ENCODE data around the gene MYEOV.

Gene MYEOV

GRCh38 chr11:69265911-69266510 is 27.9 kb upstream of the MYEOV start:
- no peak for DNase-seq (ENCODE audit: low read depth)

- DNase-seq (ENCODE audit: low read depth) = no peak
Observed at GRCh38 chr11:69267395-69267805, 26.6 kb upstream of the MYEOV start.

- no peak for DNase-seq (ENCODE audit: low read depth)
Observed at GRCh38 chr11:69268911-69269310, 25.0 kb upstream of the MYEOV start.

DNA sequence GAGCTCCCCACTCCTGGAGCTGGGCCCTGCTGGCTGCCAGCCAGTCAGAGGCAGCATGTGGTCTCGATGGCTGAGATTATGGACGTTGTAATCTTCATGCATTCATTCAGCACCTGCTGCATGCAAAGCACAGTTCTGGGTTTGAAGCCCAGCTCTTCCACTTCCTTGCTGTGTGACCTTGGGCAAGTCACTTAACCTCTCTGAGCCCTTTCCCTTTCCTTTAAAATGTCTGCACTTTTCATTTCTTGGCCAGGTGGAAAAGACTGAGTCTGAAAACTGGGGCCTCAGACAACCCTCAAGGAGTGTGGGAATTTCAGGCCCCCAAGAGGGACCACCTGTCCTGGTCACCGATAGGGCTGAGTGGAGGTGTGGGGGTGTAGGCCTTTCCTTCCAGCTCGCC is 24.6 kb upstream of the MYEOV start:
- DNase-seq (ENCODE audit: low read depth) = no peak

GRCh38 chr11:69269926-69270697 is 23.8 kb upstream of the MYEOV start:
- no peak for DNase-seq (ENCODE audit: low read depth)

DNA sequence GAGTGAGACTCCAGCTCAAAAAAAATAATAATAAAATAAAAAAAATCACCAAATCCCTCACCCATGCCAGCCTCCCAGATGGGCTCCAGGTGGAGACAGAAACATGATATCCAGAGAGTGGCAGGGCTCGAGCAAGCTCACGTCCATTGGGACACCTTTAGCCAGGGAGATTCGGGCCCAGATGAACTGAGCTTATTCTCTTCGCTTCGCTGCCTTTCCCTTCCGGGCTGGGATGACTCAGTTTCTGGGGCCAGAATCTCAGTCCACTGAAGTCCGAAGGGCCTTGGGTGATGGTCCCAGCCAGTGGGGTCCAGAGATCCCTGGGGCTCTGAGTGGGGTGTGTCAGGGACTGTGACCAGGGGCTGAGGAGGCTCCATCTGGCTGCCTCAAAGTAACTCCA is 23.0 kb upstream of the MYEOV start:
- no peak for DNase-seq (ENCODE audit: low read depth)

DNA sequence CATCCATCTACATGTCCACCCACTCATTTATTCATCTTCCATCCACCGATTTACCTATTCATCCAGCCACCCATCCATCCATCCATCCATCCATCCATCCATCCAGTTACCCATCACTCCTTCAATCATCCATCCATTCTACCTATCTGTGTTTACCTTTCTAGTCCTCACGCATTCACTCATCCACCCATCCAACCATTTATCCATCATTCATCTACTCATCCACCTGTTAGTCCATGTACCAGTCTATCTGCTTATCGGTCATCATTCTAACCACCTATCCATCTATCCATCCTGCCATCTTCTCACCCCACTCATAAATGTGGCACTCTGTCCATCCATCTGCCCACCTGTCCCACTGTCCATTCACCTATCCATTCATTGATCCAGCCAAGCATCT is 21.9 kb upstream of the MYEOV start:
- DNase-seq (ENCODE audit: low read depth) = no peak

DNA sequence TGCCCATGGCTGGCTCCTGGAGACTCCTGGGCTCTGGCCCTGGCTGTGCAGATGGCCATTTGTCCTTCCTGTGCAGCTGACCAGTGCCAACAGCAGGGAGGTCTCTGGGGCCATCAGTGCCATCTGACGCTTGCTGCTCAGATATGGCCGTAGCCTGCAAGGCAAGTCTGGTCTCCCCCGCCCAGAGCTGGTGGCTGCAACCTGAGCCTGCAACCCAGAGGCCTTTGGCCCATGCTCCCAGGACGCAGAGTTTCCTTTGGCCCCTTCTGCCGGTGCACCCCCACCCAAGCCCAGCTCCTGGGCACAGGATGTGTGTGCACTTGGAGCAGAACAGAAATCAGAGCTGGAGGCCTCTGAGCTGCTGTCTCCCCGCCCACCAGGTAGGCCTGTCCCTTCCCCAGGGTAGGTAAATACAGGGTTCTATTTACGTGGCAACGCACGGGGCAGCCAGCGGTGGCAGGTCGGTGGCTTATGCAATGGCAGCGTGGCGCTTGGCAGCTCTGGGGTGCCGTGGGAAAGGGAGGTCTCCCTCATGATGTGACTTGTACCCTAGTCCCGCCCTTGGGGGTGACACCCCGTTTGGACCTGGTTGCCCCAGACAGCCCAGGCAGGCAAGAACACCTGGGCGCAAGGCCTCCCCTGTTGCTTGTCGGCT is 21.0 kb upstream of the MYEOV start:
- no peak for DNase-seq (ENCODE audit: low read depth)

GRCh38 chr11:69273571-69273970 is 20.4 kb upstream of the MYEOV start:
- no peak for DNase-seq (ENCODE audit: low read depth)

DNA sequence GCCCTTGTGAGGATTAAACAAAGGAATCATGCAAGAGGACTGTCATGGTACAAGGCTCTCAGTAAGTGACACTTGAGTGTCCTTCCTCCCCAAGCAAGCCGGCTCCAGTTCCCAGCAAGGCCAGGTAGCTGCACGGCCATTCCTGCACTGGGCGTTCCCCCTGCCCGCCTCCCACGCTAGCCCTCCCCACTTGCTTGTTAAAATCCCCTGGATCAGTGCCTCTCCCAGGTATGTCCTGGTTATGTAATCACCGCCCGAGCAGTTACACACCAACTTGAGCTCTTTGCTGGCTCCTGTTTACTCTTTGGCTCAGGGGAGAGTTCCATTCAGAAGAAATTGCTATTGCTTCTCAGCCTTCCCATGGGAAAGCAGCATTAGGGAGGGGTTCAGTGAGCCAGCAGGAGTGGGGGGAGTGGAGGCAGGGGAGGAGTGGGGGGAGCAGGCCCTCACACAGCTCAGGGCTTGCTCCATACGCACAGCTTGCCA is 19.4 kb upstream of the MYEOV start:
- no peak for DNase-seq (ENCODE audit: low read depth)

- no peak for DNase-seq (ENCODE audit: low read depth)
Observed at GRCh38 chr11:69275178-69275577, 18.8 kb upstream of the MYEOV start.

DNA sequence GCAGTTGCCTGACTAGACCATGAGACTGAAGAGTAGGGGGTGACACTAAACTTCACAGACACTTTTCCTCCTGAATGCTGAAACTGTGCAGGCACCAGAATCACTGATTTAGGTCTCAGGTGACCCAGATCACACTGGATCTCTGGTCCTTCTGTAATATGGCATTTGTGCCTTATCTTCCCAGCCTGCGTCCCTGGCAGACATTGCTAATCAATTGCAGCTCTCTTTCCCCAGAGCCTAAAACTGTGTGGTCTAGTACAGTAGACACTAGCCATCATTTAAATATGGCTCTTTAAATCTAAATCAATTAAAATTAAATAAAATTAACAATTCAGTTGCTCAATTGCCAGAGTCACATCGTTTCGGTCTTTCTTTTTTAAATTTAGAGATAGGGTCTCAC is 17.8 kb upstream of the MYEOV start:
- DNase-seq (ENCODE audit: low read depth) = no peak

GRCh38 chr11:69277074-69277809 is 16.7 kb upstream of the MYEOV start:
- no peak for DNase-seq (ENCODE audit: low read depth)

DNA sequence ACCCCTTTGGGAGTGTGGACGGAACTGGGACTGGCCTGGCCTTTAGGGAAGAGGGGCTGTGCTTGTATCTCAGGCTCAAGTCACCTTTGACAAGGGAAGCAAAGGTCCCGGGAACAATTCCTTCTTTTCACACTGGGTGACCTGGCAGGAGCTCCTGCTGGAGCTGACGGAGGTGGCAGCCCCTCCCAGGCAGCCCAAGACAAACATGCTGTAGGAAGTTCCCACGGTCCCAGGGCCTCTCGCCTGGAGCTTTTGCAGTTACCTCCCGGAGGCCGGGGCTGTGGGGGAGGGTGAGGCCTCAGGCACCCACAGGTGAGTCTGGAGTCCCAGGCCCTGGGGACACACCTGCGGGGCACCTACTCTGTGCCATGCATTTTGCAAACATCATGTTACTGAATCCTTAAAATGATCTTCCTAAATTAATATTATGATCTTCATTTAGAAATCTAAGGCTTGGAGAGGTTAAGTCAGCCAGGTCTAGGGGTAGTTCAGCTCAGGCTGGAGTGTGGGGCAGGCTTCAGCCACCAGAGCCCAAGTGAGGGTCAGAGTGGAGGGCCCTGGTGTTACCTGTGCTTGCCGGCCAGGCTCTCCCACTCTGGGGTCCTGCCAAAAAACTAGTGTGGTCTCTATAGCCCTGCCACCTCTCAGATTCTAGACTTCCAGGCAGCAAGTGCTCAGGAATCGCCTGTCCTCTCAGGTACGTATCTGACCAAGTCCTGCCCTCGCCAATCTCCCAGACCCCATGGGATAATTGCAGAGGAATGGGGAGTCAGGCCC is 15.7 kb upstream of the MYEOV start:
- no peak for DNase-seq (ENCODE audit: low read depth)

- DNase-seq (ENCODE audit: low read depth) = peak; percentile 42
Observed at GRCh38 chr11:69280451-69280850, 13.5 kb upstream of the MYEOV start.

DNA sequence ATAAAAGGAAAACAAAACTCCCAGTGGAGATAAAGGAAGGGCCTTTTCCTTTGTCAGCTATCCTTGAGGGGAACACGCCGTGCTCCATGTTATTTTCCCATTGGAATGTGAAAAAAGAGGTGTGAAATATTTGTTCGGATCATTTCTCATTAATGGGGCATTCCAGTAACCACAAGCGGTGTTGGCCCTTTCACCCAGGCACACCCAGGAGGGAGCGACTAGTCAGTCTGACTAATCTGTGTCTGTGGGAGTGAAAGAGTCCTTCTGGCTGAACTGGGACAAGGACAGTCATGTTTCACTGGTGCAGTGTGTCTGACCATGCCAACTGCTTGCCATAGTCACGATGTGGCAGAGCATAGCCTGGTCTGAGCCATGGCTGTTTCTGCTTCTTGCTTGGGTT is 13.0 kb upstream of the MYEOV start:
- peak; percentile 61 for DNase-seq (ENCODE audit: low read depth)

GRCh38 chr11:69283446-69283845 is 10.5 kb upstream of the MYEOV start:
- no peak for DNase-seq (ENCODE audit: low read depth)

DNA sequence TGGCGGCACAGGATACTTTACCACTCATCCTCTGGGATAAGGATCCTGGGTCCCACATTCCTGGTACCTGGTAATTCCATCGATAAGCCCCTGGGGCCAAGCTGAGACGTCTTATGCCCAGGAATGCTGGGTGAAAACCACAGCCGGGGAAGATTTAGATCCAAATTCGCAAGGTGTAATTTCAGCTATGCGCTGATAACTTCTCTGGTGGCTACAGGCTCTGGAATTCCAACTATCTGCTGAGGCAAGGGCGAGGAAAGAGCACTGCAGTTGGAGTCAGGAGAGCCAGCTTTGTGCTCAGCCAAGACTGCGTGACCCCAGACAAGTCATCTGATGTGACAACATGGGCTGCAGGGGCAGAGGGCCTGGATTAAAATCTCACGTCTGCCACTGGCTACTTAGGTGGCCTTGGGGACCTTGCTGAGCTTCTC is 9.9 kb upstream of the MYEOV start:
- DNase-seq (ENCODE audit: low read depth) = peak; percentile 36

GRCh38 chr11:69285091-69285490 is 8.9 kb upstream of the MYEOV start:
- DNase-seq (ENCODE audit: low read depth) = no peak

- no peak for DNase-seq (ENCODE audit: low read depth)
Observed at GRCh38 chr11:69285766-69286165, 8.2 kb upstream of the MYEOV start.

Data from amniotic epithelial cell (primary cell).